GM19193 (cell line): ENCODE measurements around the gene RBM33.

Experiments used
- POLR2A ChIP-seq: IDR thresholded peaks from 4 replicates; pipeline ENCODE4 v1.6.1; 2011; ENCODE audit not compliant: insufficient read depth, insufficient read length; ENCODE audit errors: extremely low read depth

The RBM33 gene

GRCh38 chr7:155802906-155803417 is 158.5 kb downstream of the RBM33 start:
- TF ChIP-seq POLR2A, result no peak

- no peak for TF ChIP-seq POLR2A
Measured at GRCh38 chr7:155803418-155804376, 159.2 kb downstream of the RBM33 start.

GRCh38 chr7:155804431-155804831 is 160.0 kb downstream of the RBM33 start:
- no peak for TF ChIP-seq POLR2A

GRCh38 chr7:155804897-155805825 is 160.7 kb downstream of the RBM33 start:
- TF ChIP-seq POLR2A, result no peak

GRCh38 chr7:155805826-155806095 is 161.3 kb downstream of the RBM33 start:
- TF ChIP-seq POLR2A, result no peak

- no peak for TF ChIP-seq POLR2A
Measured at GRCh38 chr7:155806096-155806871, 161.8 kb downstream of the RBM33 start.

GRCh38 chr7:155807065-155807671 is 162.7 kb downstream of the RBM33 start:
- TF ChIP-seq POLR2A, result no peak

- no peak for TF ChIP-seq POLR2A
Measured at GRCh38 chr7:155807789-155808548, 163.5 kb downstream of the RBM33 start.

- TF ChIP-seq POLR2A, result no peak
Measured at GRCh38 chr7:155808549-155809331, 164.3 kb downstream of the RBM33 start.

GRCh38 chr7:155809332-155809946 is 165.0 kb downstream of the RBM33 start:
- no peak for TF ChIP-seq POLR2A

GRCh38 chr7:155809947-155810769 is 165.7 kb downstream of the RBM33 start:
- no peak for TF ChIP-seq POLR2A

GRCh38 chr7:155810770-155811559 is 166.5 kb downstream of the RBM33 start:
- TF ChIP-seq POLR2A, result no peak
